ENCODE data around the gene SLC2A9. TPM values are rescaled to one million over a fixed set of nuclear protein-coding genes. Genes with fewer than 3 reads are reported as not detected.
A peak's percentile ranks its signal among the peaks of the same experiment; 100 is the strongest.

SLC2A9 gene
- total and polyA plus RNA-seq, 2 of the 13 experiments (the other 11 are each of a cell fraction or from before 2014, with no cell fraction given) = 36.2 to 42.3 TPM

DNA sequence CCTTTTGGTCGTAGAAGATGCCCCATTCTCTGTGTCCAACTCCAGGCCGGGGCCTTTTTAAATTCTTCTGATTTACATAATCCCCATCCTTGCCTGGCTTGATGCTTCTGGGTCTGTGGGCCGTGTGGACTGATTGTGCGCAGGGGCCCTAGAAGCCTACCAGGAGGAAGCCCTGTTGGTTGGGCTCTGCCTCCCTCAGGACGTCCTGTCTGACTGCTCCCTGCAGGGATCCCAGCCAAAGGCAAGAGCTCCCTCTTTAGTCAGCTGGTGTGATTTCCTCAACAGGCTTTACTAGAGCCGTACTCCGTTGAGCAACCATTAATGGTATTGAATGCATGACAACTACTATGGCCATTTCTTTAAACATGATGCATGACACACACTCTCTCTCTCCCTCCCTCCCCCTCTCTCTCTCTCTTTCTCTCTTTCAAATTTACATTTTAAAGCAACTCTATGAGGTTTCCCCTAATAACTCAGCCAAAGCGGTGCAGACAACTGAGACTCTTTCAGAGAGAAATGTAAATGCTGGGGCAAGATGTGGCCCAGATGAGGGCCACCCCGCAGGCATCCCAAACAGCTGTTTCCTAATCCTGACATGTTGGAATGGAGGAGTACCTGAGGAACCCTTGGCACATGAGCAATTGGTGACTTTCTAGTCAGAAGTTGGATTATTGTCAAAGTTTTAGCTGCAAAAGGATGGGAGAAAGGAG lies 122.5 kb downstream of the SLC2A9 start:
- H3K79me2 ChIP-seq (ENCODE audit: insufficient read depth, low read length) = no peaks in the 10 kb centered on the region
- no peak overlapping the region for H3K4me3 ChIP-seq (replicated peaks in 1 of 3; ENCODE audit: insufficient read depth in 1 of 3, low read depth in 2 of 3, low read length in 3 of 3)
- H4K20me1 ChIP-seq (ENCODE audit: insufficient read depth, low read length) = peaks cover 2% of the 10 kb centered on the region
- ATAC-seq = peak; percentile 70
- in situ Hi-C loops (cut with HindIII; ENCODE audit: extremely low pct_ligation_motif_present, low pct_unique_long_range_greater_than_20kb) = no loop called here
- peak; percentile 11 for DNase-seq (ENCODE audit: low spot score)
- ChIA-PET POLR2A (no interaction called here), CTCF (ENCODE audit: low intra/inter-chr PET ratio, low total read pairs) (interaction anchor here (1.3 kb wide), 1 partner anchor 136 kb away, joined by 4 read pairs; no protein-coding TSS in a partner anchor)
- TF ChIP-seq, protein P1, sequence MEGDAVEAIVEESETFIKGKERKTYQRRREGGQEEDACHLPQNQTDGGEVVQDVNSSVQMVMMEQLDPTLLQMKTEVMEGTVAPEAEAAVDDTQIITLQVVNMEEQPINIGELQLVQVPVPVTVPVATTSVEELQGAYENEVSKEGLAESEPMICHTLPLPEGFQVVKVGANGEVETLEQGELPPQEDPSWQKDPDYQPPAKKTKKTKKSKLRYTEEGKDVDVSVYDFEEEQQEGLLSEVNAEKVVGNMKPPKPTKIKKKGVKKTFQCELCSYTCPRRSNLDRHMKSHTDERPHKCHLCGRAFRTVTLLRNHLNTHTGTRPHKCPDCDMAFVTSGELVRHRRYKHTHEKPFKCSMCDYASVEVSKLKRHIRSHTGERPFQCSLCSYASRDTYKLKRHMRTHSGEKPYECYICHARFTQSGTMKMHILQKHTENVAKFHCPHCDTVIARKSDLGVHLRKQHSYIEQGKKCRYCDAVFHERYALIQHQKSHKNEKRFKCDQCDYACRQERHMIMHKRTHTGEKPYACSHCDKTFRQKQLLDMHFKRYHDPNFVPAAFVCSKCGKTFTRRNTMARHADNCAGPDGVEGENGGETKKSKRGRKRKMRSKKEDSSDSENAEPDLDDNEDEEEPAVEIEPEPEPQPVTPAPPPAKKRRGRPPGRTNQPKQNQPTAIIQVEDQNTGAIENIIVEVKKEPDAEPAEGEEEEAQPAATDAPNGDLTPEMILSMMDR (CRISPR knock-in tag; IDR thresholded peaks at IDR 0.05) = peak; percentile 25; the same call in 1 of the 2 replicates
- TF ChIP-seq ZNF850 (CRISPR knock-in tag; conservative IDR thresholded peaks at IDR 0.05) = no peak
- 97% methylated on average over 8 of the region's 9 CpGs for WGBS (ENCODE audit: low lambda C conversion rate)
- no peak overlapping the region for H3K27ac ChIP-seq (ENCODE audit: extremely low read length, insufficient read depth, low read length)
- no peak overlapping the region for H3K4me2 ChIP-seq (ENCODE audit: low read depth, low read length)
- BruUV-seq (replicated peaks) = no TSS peak
- no peak for FAIRE-seq
- no peaks in the 10 kb centered on the region for H3K27me3 ChIP-seq (ENCODE audit: control insufficient read depth in 1 of 2, insufficient read depth in 2 of 2, low read length in 2 of 2)
- H3K9ac ChIP-seq (ENCODE audit: insufficient read depth, low read depth, low read length) = no peak overlapping the region
- H3K4me1 ChIP-seq (ENCODE audit: insufficient read depth, low read length) = no peaks in the 10 kb centered on the region
- H2AFZ ChIP-seq (ENCODE audit: low read length) = no peak overlapping the region
- H3K9me3 ChIP-seq (ENCODE audit: low read length) = no peaks in the 10 kb centered on the region
- intact Hi-C loops (cut with micrococcal nuclease; ENCODE audit: unreplicated experiment) = loop anchor here (2.0 kb wide), 1 partner anchor 134 kb away; no protein-coding TSS in a partner anchor
- peaks cover 11 to 31% of the 10 kb centered on the region in 2 experiments for H3K36me3 ChIP-seq (replicated peaks in 1 of 2; ENCODE audit: control insufficient read depth in 1 of 2, insufficient read depth in 2 of 2, low read length in 2 of 2)

- no peaks in the 10 kb centered on the region for H3K27me3 ChIP-seq (ENCODE audit: control insufficient read depth in 1 of 2, insufficient read depth in 2 of 2, low read length in 2 of 2)
- H3K79me2 ChIP-seq (ENCODE audit: insufficient read depth, low read length) = no peaks in the 10 kb centered on the region
- H3K4me3 ChIP-seq (replicated peaks in 1 of 3; ENCODE audit: insufficient read depth in 1 of 3, low read depth in 2 of 3, low read length in 3 of 3) = no peak overlapping the region
- H4K20me1 ChIP-seq (ENCODE audit: insufficient read depth, low read length) = peaks cover 2% of the 10 kb centered on the region; the same call in 1 of the 2 replicates
- H3K36me3 ChIP-seq (replicated peaks in 1 of 2; ENCODE audit: control insufficient read depth in 1 of 2, insufficient read depth in 2 of 2, low read length in 2 of 2) = peaks cover 4 to 20% of the 10 kb centered on the region in 2 experiments; a peak in 4 of 5 replicates
- no peak for FAIRE-seq
- WGBS (ENCODE audit: low lambda C conversion rate) = 94% methylated on average over 4 of the region's 4 CpGs
- H3K4me1 ChIP-seq (ENCODE audit: insufficient read depth, low read length) = no peaks in the 10 kb centered on the region
- ChIA-PET CTCF (ENCODE audit: low intra/inter-chr PET ratio, low total read pairs) (no interaction called here), POLR2A (no interaction called here)
- intact Hi-C loops (cut with micrococcal nuclease; ENCODE audit: unreplicated experiment) = no loop called here
- H2AFZ ChIP-seq (ENCODE audit: low read length) = no peak overlapping the region
- no peak for ATAC-seq
- H3K4me2 ChIP-seq (ENCODE audit: low read depth, low read length) = no peak overlapping the region
- DNase-seq (ENCODE audit: low spot score) = no peak
- in situ Hi-C loops (cut with HindIII; ENCODE audit: extremely low pct_ligation_motif_present, low pct_unique_long_range_greater_than_20kb) = no loop called here
- H3K9ac ChIP-seq (ENCODE audit: insufficient read depth, low read depth, low read length) = no peak overlapping the region
- no peaks in the 10 kb centered on the region for H3K9me3 ChIP-seq (ENCODE audit: low read length)
- no peak overlapping the region for H3K27ac ChIP-seq (ENCODE audit: extremely low read length, insufficient read depth, low read length)
- no TSS peak for BruUV-seq (replicated peaks)
- TF ChIP-seq CCAR2 (optimal IDR thresholded peaks at IDR 0.05; ENCODE audit: low read depth, low read length) = no peak
- no peak for TF ChIP-seq ELF1 (CRISPR knock-in tag; IDR thresholded peaks at IDR 0.05)
- no peak for TF ChIP-seq GPN1 (CRISPR knock-in tag; IDR thresholded peaks at IDR 0.05; ENCODE audit: borderline replicate concordance)
- no peak for TF ChIP-seq FOXC1 (CRISPR knock-in tag; IDR thresholded peaks at IDR 0.05; ENCODE audit: borderline replicate concordance)
- TF ChIP-seq ZNF468 (CRISPR knock-in tag; IDR thresholded peaks at IDR 0.05) = no peak
- TF ChIP-seq ZNF567 (CRISPR knock-in tag; IDR thresholded peaks at IDR 0.05; ENCODE audit: borderline replicate concordance) = no peak
- TF ChIP-seq U2AF2 (IDR thresholded peaks at IDR 0.05; ENCODE audit: low read depth, low read length) = no peak
- no peak for TF ChIP-seq SMC3 (IDR thresholded peaks at IDR 0.05; ENCODE audit: low read length)
- TF ChIP-seq MXD3 (CRISPR knock-in tag; IDR thresholded peaks at IDR 0.05) = no peak
- TF ChIP-seq FOXK1 (CRISPR knock-in tag; IDR thresholded peaks at IDR 0.05; ENCODE audit: borderline replicate concordance, low read depth) = no peak
- TF ChIP-seq ZNF891 (CRISPR knock-in tag; IDR thresholded peaks at IDR 0.05) = no peak
- TF ChIP-seq SPEN (CRISPR knock-in tag; IDR thresholded peaks at IDR 0.05; ENCODE audit: low read depth) = no peak
- no peak for TF ChIP-seq FLYWCH1 (CRISPR knock-in tag; IDR thresholded peaks at IDR 0.05)
- no peak for TF ChIP-seq ZNF543 (CRISPR knock-in tag; IDR thresholded peaks at IDR 0.05)
- no peak for TF ChIP-seq MED1 (CRISPR knock-in tag; IDR thresholded peaks at IDR 0.05)
- no peak for TF ChIP-seq BCL6 (CRISPR knock-in tag; IDR thresholded peaks at IDR 0.05)
- TF ChIP-seq ZNF282 (IDR thresholded peaks at IDR 0.05; ENCODE audit: partially characterized antibody) = no peak
Observed at GRCh38 chr4:9895333-9895705, 126.0 kb downstream of the SLC2A9 start.

Measured in HepG2 (cell line).